Body of pancreas (tissue), 4 donors: ENCODE results near the gene TNFSF4.

Experiments
- POLR2A ChIP-seq, 3 donors: fragments of 450-650 bp; IDR thresholded peaks; one replicate each; pipeline ENCODE4 v1.6.1; 2016; ENCODE audit warnings: antibody characterized with exemption in 3 of 3, mild to moderate bottlenecking in 2 of 3
- TF ChIP-seq, protein P1 (sequence below), 7 experiments: fragments of 450-650 bp in 4 of 7; fragments of 200-600 bp in 3 of 7; sonication (generic) in 3 of 7; IDR thresholded peaks; one replicate each; pipeline ENCODE4 v1.5.1; 2016 to 2019; ENCODE audit warnings: antibody characterized with exemption in 7 of 7

DNA sequence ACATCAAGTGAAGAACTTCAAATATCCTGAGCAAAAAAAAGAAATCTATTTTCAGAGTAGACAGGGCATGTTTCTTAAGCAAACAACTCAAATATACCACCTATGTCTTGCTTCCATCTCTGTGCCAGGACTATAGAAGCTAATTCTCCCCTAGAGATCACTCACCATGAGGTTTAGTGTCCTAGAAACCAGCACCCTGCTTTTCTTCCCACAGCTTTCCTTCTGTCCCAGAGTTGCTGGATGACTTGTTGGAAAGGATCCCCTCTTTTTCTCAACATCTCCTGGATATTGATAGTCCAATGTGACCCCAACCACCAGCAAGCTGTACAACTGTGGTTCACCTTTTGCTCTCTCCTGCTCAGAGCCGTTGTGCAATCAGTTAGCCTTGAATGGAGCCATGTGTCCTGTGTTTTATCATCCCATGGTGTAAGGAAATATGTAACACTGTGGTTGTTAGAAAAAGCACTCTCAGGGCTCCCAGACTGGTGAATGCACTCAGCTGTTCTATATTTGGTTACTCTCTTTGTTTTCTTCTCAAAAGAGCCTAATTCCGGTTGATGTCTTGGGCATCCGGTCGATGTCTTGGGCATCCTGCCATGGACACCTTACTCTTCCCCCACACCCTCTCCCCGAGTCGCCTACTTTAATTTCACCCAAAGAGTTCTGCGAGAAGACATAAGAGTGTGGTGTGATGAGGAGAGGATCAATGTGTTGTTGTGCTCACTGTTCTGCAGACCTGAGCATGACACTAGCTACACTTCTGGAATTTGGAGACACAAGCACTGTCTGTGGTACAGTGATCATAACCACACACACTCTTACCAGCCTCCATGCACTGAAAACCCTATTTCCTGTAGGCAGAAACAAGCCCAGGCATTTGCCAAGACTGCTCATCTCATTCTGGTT lies 1.7 kb downstream of the TNFSF4 start:
- TF ChIP-seq, protein P1, sequence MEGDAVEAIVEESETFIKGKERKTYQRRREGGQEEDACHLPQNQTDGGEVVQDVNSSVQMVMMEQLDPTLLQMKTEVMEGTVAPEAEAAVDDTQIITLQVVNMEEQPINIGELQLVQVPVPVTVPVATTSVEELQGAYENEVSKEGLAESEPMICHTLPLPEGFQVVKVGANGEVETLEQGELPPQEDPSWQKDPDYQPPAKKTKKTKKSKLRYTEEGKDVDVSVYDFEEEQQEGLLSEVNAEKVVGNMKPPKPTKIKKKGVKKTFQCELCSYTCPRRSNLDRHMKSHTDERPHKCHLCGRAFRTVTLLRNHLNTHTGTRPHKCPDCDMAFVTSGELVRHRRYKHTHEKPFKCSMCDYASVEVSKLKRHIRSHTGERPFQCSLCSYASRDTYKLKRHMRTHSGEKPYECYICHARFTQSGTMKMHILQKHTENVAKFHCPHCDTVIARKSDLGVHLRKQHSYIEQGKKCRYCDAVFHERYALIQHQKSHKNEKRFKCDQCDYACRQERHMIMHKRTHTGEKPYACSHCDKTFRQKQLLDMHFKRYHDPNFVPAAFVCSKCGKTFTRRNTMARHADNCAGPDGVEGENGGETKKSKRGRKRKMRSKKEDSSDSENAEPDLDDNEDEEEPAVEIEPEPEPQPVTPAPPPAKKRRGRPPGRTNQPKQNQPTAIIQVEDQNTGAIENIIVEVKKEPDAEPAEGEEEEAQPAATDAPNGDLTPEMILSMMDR (IDR thresholded peaks at IDR 0.05), result no peak
- TF ChIP-seq POLR2A (IDR thresholded peaks at IDR 0.05), result no peak
